ENCODE measurements around the gene SLC35F2.
"Not testable (repeated sequence)": the region's sequence is repeated elsewhere in the genome, so short reads cannot be mapped to it uniquely, and the experiment has no call there.

Gene SLC35F2

DNA sequence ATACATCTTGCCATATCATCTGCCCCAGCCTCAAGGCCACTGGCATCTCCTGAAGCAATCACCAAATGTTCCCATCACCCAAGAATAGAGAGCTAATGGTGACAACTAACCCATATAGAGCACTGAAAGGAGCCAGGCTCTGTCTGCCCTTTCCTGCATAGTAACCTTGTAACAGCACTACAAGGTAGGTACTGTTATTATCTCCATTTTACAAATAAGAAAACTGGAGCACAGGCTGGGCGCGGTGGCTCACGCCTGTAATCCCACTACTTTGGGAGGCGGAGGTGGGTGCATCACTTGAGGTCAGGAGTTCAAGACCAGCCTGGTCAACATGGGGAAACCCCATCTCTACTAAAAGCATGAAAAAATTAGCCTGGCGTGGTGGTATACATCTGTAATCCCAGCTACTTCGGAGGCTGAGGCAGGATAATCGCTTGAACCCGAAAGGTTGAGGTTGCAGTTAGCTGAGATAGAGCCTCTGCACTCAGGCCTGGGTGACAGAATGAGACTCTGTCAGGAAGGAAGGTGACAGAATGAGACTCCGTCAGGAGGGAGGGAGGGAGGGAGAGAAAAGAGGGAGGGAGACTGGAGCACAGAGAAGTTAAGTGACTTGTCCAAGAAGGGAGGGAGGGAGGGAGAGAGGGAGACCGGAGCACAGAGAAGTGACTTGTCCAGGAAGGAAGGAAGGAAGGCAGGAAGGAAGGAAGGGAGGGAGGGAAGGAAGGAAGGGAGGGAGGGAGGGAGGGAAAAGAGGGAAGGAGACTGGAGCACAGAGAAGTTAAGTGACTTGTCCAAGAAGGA lies 2.2 kb downstream of the SLC35F2 start:
- no peak overlapping the region for H2AFZ ChIP-seq (ENCODE audit: low read depth, low read length)
- H3K36me3 ChIP-seq (ENCODE audit: insufficient read depth, low read length) = no peaks in the 10 kb centered on the region
- no peaks in the 10 kb centered on the region for H3K9me3 ChIP-seq (ENCODE audit: low read length)
- H3K4me1 ChIP-seq (ENCODE audit: insufficient read depth, low read length) = peaks cover 14% of the 10 kb centered on the region
- peaks cover 36% of the 10 kb centered on the region for H3K27me3 ChIP-seq (ENCODE audit: insufficient read depth, low read length)
- no peak overlapping the region for H3K4me3 ChIP-seq (ENCODE audit: low read length)

- Histone ChIP-seq H3K36me3 (ENCODE audit: insufficient read depth, low read length) (no peaks in the 10 kb centered on the region), H3K4me1 (ENCODE audit: insufficient read depth, low read length) (peaks cover 3% of the 10 kb centered on the region)
Measured at GRCh38 chr11:107853070-107853469, 5.5 kb downstream of the SLC35F2 start.

GRCh38 chr11:107851704-107852310 lies 6.8 kb downstream of the SLC35F2 start:
- H3K9me3 ChIP-seq (ENCODE audit: low read length) = no peaks in the 10 kb centered on the region
- H3K4me1 ChIP-seq (ENCODE audit: insufficient read depth, low read length) = no peaks in the 10 kb centered on the region
- no peak overlapping the region for H3K4me3 ChIP-seq (ENCODE audit: low read length)
- no peaks in the 10 kb centered on the region for H3K36me3 ChIP-seq (ENCODE audit: insufficient read depth, low read length)
- peaks cover under 1% of the 10 kb centered on the region for H3K27me3 ChIP-seq (ENCODE audit: insufficient read depth, low read length)
- no peak overlapping the region for H2AFZ ChIP-seq (ENCODE audit: low read depth, low read length)

More at GRCh38 chr11:107853070-107853469, 5.5 kb downstream of the SLC35F2 start:
- H3K4me3 ChIP-seq (ENCODE audit: low read length) = no peak overlapping the region
- H2AFZ ChIP-seq (ENCODE audit: low read depth, low read length) = no peak overlapping the region
- H3K9me3 ChIP-seq (ENCODE audit: low read length) = no peaks in the 10 kb centered on the region
- H3K27me3 ChIP-seq (ENCODE audit: insufficient read depth, low read length) = peaks cover 13% of the 10 kb centered on the region

DNA sequence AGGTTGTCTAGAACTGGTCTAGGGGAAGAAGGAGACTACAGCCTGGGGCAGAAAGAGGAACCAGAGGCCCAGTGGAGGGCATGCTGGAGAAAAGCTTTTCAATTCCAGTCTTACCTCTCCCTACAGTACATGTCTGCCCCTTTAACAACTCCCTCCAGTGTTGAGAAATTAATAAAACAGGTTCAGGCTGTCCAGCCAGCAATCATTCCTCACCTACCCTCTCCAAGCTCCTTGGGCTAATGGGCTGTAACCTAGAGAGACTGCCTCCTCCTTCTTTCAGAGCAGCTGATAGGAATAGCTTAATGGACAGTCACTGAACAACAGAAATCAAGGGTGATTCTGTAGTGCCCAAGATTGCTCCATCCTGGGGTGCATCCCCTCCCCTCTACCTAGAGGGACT lies 8.8 kb downstream of the SLC35F2 start:
- Histone ChIP-seq H3K4me3 (ENCODE audit: low read length) (no peak overlapping the region), H3K9me3 (ENCODE audit: low read length) (no peaks in the 10 kb centered on the region), H3K4me1 (ENCODE audit: insufficient read depth, low read length) (no peaks in the 10 kb centered on the region), H2AFZ (ENCODE audit: low read depth, low read length) (no peak overlapping the region), H3K27me3 (ENCODE audit: insufficient read depth, low read length) (no peaks in the 10 kb centered on the region), H3K36me3 (ENCODE audit: insufficient read depth, low read length) (no peaks in the 10 kb centered on the region)

DNA sequence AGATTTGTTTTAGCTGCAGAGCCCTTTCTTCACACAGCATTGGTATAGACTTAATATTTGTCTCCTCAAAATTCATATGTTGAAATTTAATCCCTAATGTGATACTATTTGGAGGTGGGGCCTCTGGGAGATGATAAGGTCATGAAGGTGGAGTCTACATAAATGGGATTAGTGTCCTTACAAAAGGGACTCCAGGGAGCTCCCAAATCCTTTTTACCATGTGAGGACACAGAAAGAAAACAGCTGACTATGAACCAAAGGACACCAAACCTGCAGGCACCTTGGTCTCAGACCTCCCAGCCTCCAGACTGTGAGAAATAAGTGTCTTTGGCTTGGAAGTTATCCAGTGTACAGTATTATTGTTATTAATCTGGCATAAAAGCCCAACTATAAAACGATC lies 10.2 kb downstream of the SLC35F2 start:
- H2AFZ ChIP-seq (ENCODE audit: low read depth, low read length) = no peak overlapping the region
- no peaks in the 10 kb centered on the region for H3K27me3 ChIP-seq (ENCODE audit: insufficient read depth, low read length)
- no peak overlapping the region for H3K4me3 ChIP-seq (ENCODE audit: low read length)
- H3K36me3 ChIP-seq (ENCODE audit: insufficient read depth, low read length) = no peaks in the 10 kb centered on the region
- H3K4me1 ChIP-seq (ENCODE audit: insufficient read depth, low read length) = no peaks in the 10 kb centered on the region
- H3K9me3 ChIP-seq (ENCODE audit: low read length) = no peaks in the 10 kb centered on the region

DNA sequence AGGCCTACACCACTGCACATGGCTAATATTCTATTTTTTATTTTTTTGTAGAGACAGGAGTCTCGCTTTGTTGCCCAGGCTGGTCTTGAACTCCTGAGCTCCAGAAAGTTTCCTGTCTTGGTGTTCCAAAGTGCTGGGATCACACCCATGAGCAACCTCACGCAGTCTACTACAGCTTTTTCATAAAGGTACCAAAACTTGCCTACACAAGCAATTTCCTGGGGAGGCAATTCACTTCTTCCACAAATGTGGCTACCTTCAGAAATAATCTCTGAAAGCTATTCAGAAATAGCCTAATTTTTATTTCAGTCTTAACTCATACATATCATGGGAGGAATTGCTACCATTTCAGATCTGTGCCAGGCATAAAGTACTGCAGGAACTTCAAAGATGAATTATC lies 11.4 kb downstream of the SLC35F2 start:
- no peak overlapping the region for H2AFZ ChIP-seq (ENCODE audit: low read depth, low read length)
- H3K36me3 ChIP-seq (ENCODE audit: insufficient read depth, low read length) = no peaks in the 10 kb centered on the region
- H3K4me3 ChIP-seq (ENCODE audit: low read length) = no peak overlapping the region
- H3K27me3 ChIP-seq (ENCODE audit: insufficient read depth, low read length) = no peaks in the 10 kb centered on the region
- no peaks in the 10 kb centered on the region for H3K4me1 ChIP-seq (ENCODE audit: insufficient read depth, low read length)
- H3K9me3 ChIP-seq (ENCODE audit: low read length) = no peaks in the 10 kb centered on the region

DNA sequence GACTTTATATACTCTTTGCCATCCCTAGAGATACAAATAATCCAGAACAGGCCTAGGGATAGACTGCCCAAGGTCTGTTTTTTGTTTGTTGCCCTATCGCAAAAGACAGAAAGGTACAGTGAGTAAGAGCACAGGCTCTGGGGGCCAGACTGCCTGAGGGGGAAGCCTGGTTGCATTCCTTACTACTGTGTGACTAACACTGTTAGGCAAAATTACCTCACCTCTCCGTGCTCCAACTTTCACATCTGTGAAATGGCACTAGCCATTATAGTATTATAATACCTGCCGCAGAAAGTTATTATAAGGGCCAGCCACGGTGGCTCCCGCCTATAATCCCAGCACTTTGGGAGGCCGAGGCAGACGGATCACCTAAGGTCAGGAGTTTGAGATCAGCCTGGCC lies 14.5 kb downstream of the SLC35F2 start:
- no peaks in the 10 kb centered on the region for H3K36me3 ChIP-seq (ENCODE audit: insufficient read depth, low read length)
- no peaks in the 10 kb centered on the region for H3K27me3 ChIP-seq (ENCODE audit: insufficient read depth, low read length)
- peaks cover 2% of the 10 kb centered on the region for H3K4me1 ChIP-seq (ENCODE audit: insufficient read depth, low read length)
- H3K9me3 ChIP-seq (ENCODE audit: low read length) = no peaks in the 10 kb centered on the region
- H3K4me3 ChIP-seq (ENCODE audit: low read length) = no peak overlapping the region
- no peak overlapping the region for H2AFZ ChIP-seq (ENCODE audit: low read depth, low read length)

GRCh38 chr11:107842412-107843100 lies 16.0 kb downstream of the SLC35F2 start:
- Histone ChIP-seq H3K36me3 (ENCODE audit: insufficient read depth, low read length) (no peaks in the 10 kb centered on the region), H3K4me1 (ENCODE audit: insufficient read depth, low read length) (peaks cover 2% of the 10 kb centered on the region), H3K9me3 (ENCODE audit: low read length) (no peaks in the 10 kb centered on the region), H3K4me3 (ENCODE audit: low read length) (no peak overlapping the region), H3K27me3 (ENCODE audit: insufficient read depth, low read length) (no peaks in the 10 kb centered on the region), H2AFZ (ENCODE audit: low read depth, low read length) (no peak overlapping the region)

DNA sequence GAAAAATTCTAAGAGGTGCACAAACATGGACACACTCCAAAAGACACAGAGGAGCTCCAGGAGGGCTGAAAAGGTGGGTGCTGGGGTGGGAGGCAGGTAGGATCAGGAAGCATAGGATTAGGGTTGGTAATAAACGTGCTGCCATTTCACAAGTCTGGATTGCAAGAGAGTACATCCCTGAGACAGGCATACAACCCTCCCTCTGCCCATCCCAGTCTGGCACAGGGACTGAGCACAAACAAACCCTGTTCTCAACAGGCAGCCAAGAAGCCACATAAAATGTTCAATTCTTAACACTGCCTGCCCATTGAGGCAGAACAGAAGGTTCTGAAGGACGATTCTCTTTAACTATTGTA lies 18.5 kb downstream of the SLC35F2 start:
- no peaks in the 10 kb centered on the region for H3K27me3 ChIP-seq (ENCODE audit: insufficient read depth, low read length)
- H3K4me1 ChIP-seq (ENCODE audit: insufficient read depth, low read length) = peaks cover 2% of the 10 kb centered on the region
- H2AFZ ChIP-seq (ENCODE audit: low read depth, low read length) = peak overlapping the region; percentile 40
- no peaks in the 10 kb centered on the region for H3K9me3 ChIP-seq (ENCODE audit: low read length)
- H3K4me3 ChIP-seq (ENCODE audit: low read length) = no peak overlapping the region
- H3K36me3 ChIP-seq (ENCODE audit: insufficient read depth, low read length) = no peaks in the 10 kb centered on the region

GRCh38 chr11:107836851-107837250 lies 21.7 kb downstream of the SLC35F2 start:
- Histone ChIP-seq H3K9me3 (ENCODE audit: low read length) (no peaks in the 10 kb centered on the region), H3K4me1 (ENCODE audit: insufficient read depth, low read length) (peaks cover 2% of the 10 kb centered on the region), H3K4me3 (ENCODE audit: low read length) (no peak overlapping the region), H2AFZ (ENCODE audit: low read depth, low read length) (no peak overlapping the region), H3K27me3 (ENCODE audit: insufficient read depth, low read length) (no peaks in the 10 kb centered on the region), H3K36me3 (ENCODE audit: insufficient read depth, low read length) (no peaks in the 10 kb centered on the region)

DNA sequence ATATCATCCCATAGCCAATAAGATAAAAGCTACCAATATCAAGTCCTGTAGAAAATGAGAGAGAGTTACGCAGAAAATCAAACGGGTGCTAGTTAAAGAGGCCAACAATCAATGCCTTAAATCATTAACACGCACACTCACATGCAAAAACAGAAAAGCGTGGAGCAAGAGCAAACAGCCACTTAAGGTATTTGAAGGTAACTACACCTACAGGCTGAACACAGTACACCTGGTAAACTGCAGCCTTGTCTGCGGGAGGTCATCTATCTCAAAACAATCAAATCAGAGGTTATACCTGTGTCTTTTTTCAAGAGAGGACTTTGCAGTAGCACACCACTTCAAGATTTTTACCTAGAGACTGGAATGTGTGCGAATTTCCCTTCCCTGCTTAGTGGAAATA lies 23.6 kb downstream of the SLC35F2 start:
- Histone ChIP-seq H2AFZ (ENCODE audit: low read depth, low read length) (no peak overlapping the region), H3K9me3 (ENCODE audit: low read length) (no peaks in the 10 kb centered on the region), H3K4me1 (ENCODE audit: insufficient read depth, low read length) (no peaks in the 10 kb centered on the region), H3K27me3 (ENCODE audit: insufficient read depth, low read length) (no peaks in the 10 kb centered on the region), H3K36me3 (ENCODE audit: insufficient read depth, low read length) (no peaks in the 10 kb centered on the region), H3K4me3 (ENCODE audit: low read length) (no peak overlapping the region)

DNA sequence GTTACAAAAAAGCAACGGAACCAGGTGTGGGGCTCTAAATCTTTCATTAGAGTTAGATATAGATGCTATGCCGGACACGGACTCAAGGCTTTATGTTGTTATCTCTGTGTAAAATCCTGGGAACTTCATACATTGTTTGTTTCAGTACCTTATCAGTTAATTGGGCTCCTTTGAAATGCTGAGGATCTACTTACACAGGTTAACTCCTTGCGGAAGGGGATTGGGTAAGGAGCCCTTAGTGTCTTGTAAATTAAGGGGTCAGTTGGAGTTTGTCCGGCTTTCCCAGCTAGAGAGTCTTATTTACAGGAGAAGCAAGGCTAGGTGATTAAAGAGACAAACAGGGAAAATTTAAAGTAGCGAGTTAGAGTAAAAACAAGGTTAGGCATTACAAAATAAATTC lies 24.7 kb downstream of the SLC35F2 start:
- not testable (repeated sequence) for H3K27me3 ChIP-seq (ENCODE audit: insufficient read depth, low read length); H3K4me1 ChIP-seq (ENCODE audit: insufficient read depth, low read length); H2AFZ ChIP-seq (ENCODE audit: low read depth, low read length); H3K4me3 ChIP-seq (ENCODE audit: low read length); H3K9me3 ChIP-seq (ENCODE audit: low read length); H3K36me3 ChIP-seq (ENCODE audit: insufficient read depth, low read length)

- H3K4me3 ChIP-seq (ENCODE audit: low read length) = no peak overlapping the region
- no peaks in the 10 kb centered on the region for H3K27me3 ChIP-seq (ENCODE audit: insufficient read depth, low read length)
- no peak overlapping the region for H2AFZ ChIP-seq (ENCODE audit: low read depth, low read length)
- H3K4me1 ChIP-seq (ENCODE audit: insufficient read depth, low read length) = no peaks in the 10 kb centered on the region
- no peaks in the 10 kb centered on the region for H3K9me3 ChIP-seq (ENCODE audit: low read length)
- no peaks in the 10 kb centered on the region for H3K36me3 ChIP-seq (ENCODE audit: insufficient read depth, low read length)
Measured at GRCh38 chr11:107830915-107831540, 27.6 kb downstream of the SLC35F2 start.
